K562 (cell line): ENCODE data around the gene CISD2. TPM values are rescaled to one million over a fixed set of nuclear protein-coding genes. Genes with fewer than 3 reads are reported as not detected.

Experiments used
- ATAC-seq: fragments of 200-7000 bp; cut with Tn5 transposase; 3 replicates; pipeline ENCODE4 v1.9.1; 2020; ENCODE audit warnings: moderate library complexity
- BruUV-seq: library from RNA; stranded (reverse); fragments of 400-500 nt; replicated peaks from 2 replicates; lab custom pipeline; 2021; lab: Mats Ljungman, UMichigan
- CTCF ChIA-PET: fragments of 300-600 bp; formaldehyde crosslinking; extraction: SDS; loops from one replicate; lab custom pipeline; 2021; ENCODE audit warnings: low intra/inter-chr PET ratio; lab: Yijun Ruan, JAX
- POLR2A ChIA-PET: fragments of 300-600, 350-650 bp; sonication (Branson Sonifier 250); formaldehyde crosslinking; extraction: SDS; loops from one replicate; lab custom pipeline; 2021; ENCODE audit warnings: antibody characterized with exemption, inconsistent platforms; lab: Yijun Ruan, JAX
- DNase-seq, 4 experiments: peaks; one replicate each; pipeline versions ENCODE4 v3.0.0 to v3.0.0-alpha.2; 2011 to 2018; ENCODE audit warnings: low spot score in 3 of 4, mixed read lengths in 3 of 4; ENCODE audit errors: extremely low read depth in 1 of 4
- FAIRE-seq: peaks from 2 replicates; lab custom pipeline; 2011; peaks lifted over from hg19 to GRCh38; lab: Jason Lieb, UNC
- H2AFZ ChIP-seq: 2 replicates; pipeline ENCODE4 v1.6.0; 2011; ENCODE audit warnings: low read depth, low read length, control low read depth, inconsistent platforms
- H3K27ac ChIP-seq: fragments of 200-600 bp; 3 replicates; pipeline ENCODE4 v1.8.0; 2011; ENCODE audit warnings: low read depth, mild to moderate bottlenecking, control low read depth, inconsistent platforms, low read length, moderate library complexity, mixed read lengths; ENCODE audit errors: extremely low read depth
- H3K27me3 ChIP-seq, 2 experiments: fragments of 300-600 bp in 1 of 2; 2 replicates in 1 of 2; 3 replicates in 1 of 2; pipeline versions ENCODE4 v1.6.0 to v1.8.0; 2011; ENCODE audit warnings: inconsistent platforms in 2 of 2, low read length in 2 of 2, mild to moderate bottlenecking in 1 of 2, mixed read lengths in 1 of 2, moderate library complexity in 1 of 2; ENCODE audit not compliant: control insufficient read depth in 2 of 2, insufficient read depth in 2 of 2
- H3K36me3 ChIP-seq: fragments of 300-600 bp; 3 replicates; pipeline ENCODE4 v1.8.0; 2011; ENCODE audit warnings: mild to moderate bottlenecking, low read length, inconsistent platforms; ENCODE audit not compliant: control insufficient read depth, insufficient read depth
- H3K4me1 ChIP-seq, 2 experiments: fragments of 200-600 bp in 1 of 2; replicated peaks in 1 of 2; 2 replicates in 1 of 2; 3 replicates in 1 of 2; pipeline versions ENCODE4 v1.5.1 to v1.8.0; 2011; ENCODE audit warnings: inconsistent platforms in 2 of 2, low read length in 2 of 2, mild to moderate bottlenecking in 1 of 2, mixed read lengths in 1 of 2, moderate library complexity in 1 of 2; ENCODE audit not compliant: control insufficient read depth in 2 of 2, insufficient read depth in 2 of 2
- H3K4me2 ChIP-seq: 2 replicates; pipeline ENCODE4 v1.6.1; 2011; ENCODE audit warnings: low read length, control low read depth, inconsistent platforms, mixed read lengths; ENCODE audit not compliant: insufficient read depth
- H3K4me3 ChIP-seq: fragments of 200-600 bp; sonication (generic), shearing (Covaris generic); 2 replicates; pipeline ENCODE4 v1.5.1; 2016; ENCODE audit warnings: control low read depth, inconsistent platforms
- H3K79me2 ChIP-seq: fragments of 200-600 bp; 3 replicates; pipeline ENCODE4 v1.8.0; 2011; ENCODE audit warnings: low read length, inconsistent platforms; ENCODE audit not compliant: control insufficient read depth, insufficient read depth
- H3K9ac ChIP-seq, 2 experiments: 2 replicates each; pipeline versions ENCODE4 v1.6.0 to v1.6.1; 2011; ENCODE audit warnings: low read depth in 2 of 2, low read length in 2 of 2, control low read depth in 1 of 2, inconsistent platforms in 1 of 2, mild to moderate bottlenecking in 1 of 2, mixed read lengths in 1 of 2; ENCODE audit not compliant: insufficient read depth in 1 of 2
- H3K9me1 ChIP-seq: one replicate; pipeline ENCODE4 v1.6.0; 2011; ENCODE audit warnings: inconsistent platforms, mild to moderate bottlenecking, low read length, moderate library complexity; ENCODE audit not compliant: control insufficient read depth, insufficient read depth
- H3K9me3 ChIP-seq: replicated peaks from 2 replicates; pipeline ENCODE4 v1.5.1; 2011; ENCODE audit warnings: low read depth, low read length, inconsistent platforms; ENCODE audit not compliant: control insufficient read depth, insufficient read depth
- H4K20me1 ChIP-seq: replicated peaks from 2 replicates; pipeline ENCODE4 v1.6.1; 2011; ENCODE audit warnings: low read length, inconsistent platforms, mixed read lengths; ENCODE audit not compliant: control insufficient read depth, insufficient read depth
- ATF4 ChIP-seq: fragments of 450-650 bp; formaldehyde crosslinking; IDR thresholded peaks from 2 replicates; pipeline ENCODE4 v1.4.0; 2022; ENCODE audit warnings: mild to moderate bottlenecking, moderate library complexity
- CTBP1 ChIP-seq: fragments of 450-650 bp; IDR thresholded peaks from 2 replicates; pipeline ENCODE4 v1.6.1; 2016; ENCODE audit warnings: borderline replicate concordance
- ETV1 ChIP-seq: fragments of 450-650 bp; conservative IDR thresholded peaks from 2 replicates; pipeline ENCODE4 v1.6.1; 2016; ENCODE audit warnings: missing genetic modification characterization, control low read depth, low read depth, missing compliant biosample characterization
- HDGF ChIP-seq: fragments of 450-650 bp; IDR thresholded peaks from 2 replicates; pipeline ENCODE4 v1.6.1; 2016
- LCOR ChIP-seq: sonication (generic); formaldehyde crosslinking; IDR thresholded peaks from 2 replicates; pipeline ENCODE4 v1.8.0; 2022; ENCODE audit warnings: mild to moderate bottlenecking, missing genetic modification reagents
- MCM7 ChIP-seq, 2 experiments: fragments of 450-650 bp; IDR thresholded peaks; 2 replicates each; pipeline ENCODE4 v1.6.1; 2016 to 2018
- NR1H2 ChIP-seq: sonication (generic); formaldehyde crosslinking; IDR thresholded peaks from 2 replicates; pipeline ENCODE4 v1.4.0; 2020; ENCODE audit warnings: mild to moderate bottlenecking, missing genetic modification reagents
- POLR2H ChIP-seq: IDR thresholded peaks from 2 replicates; pipeline ENCODE4 v1.6.1; 2016; ENCODE audit warnings: missing genetic modification characterization, low read depth, mild to moderate bottlenecking, control low read depth, missing compliant biosample characterization, moderate library complexity
- PTRF ChIP-seq: fragments of 450-650 bp; IDR thresholded peaks from 2 replicates; pipeline ENCODE4 v1.6.1; 2016; ENCODE audit warnings: mild to moderate bottlenecking, missing genetic modification characterization, missing compliant biosample characterization
- RBM39 ChIP-seq: fragments of 200-400 bp; formaldehyde crosslinking; optimal IDR thresholded peaks from 2 replicates; pipeline ENCODE3; 2018; ENCODE audit warnings: low read depth, low read length
- SMARCC2 ChIP-seq: fragments of 450-650 bp; IDR thresholded peaks from 2 replicates; pipeline ENCODE4 v1.6.1; 2017; ENCODE audit warnings: antibody characterized with exemption, moderate library complexity, mild to moderate bottlenecking, low read depth
- ZKSCAN3 ChIP-seq: fragments of 250-450 bp; sonication (Bioruptor Pico); IDR thresholded peaks from 2 replicates; pipeline ENCODE4 v1.4.0; 2020
- ZNF311 ChIP-seq: fragments of 250-450 bp; sonication (Bioruptor Pico); IDR thresholded peaks from 2 replicates; pipeline ENCODE4 v1.4.0; 2020; ENCODE audit warnings: mild to moderate bottlenecking, moderate library complexity
- WGBS: fragments of 100-300 bp; shearing (Covaris generic); methylation state at CpG from one replicate; pipeline ENCODE4 v1.1.6; 2016; ENCODE audit warnings: low coverage, mixed read lengths; ENCODE audit not compliant: insufficient coverage; ENCODE audit errors: missing lambda C conversion rate; 5-methylcytosine and 5-hydroxymethylcytosine counted together
- in situ Hi-C: fragments of 300-500 bp; cut with MboI; formaldehyde crosslinking; loops from 4 replicates; pipeline ENCODE4 v1.15.0; 2018; ENCODE audit warnings: inconsistent platforms, mixed read lengths
- intact Hi-C: fragments of 100-400 bp; cut with micrococcal nuclease; formaldehyde crosslinking; loops from 2 replicates; pipeline ENCODE4 v1.14.2; 2022
- polyA plus RNA-seq, 8 experiments: library from polyadenylated mRNA; depleted of rRNA in 4 of 8; stranded (reverse) in 5 of 8; unstranded in 3 of 8; fragments of >200 nt; fragmentation: Nextera tagmentation in 2 of 8; fragmentation: Illumina TruSeq in 1 of 8; extraction: Ambion mirVana in 2 of 8; extraction: Trizol in 1 of 8; gene quantifications; 2 replicates each; pipeline versions ENCODE4 v1.2.1 to v1.2.3, GENCODE V29; 2011 to 2014; ENCODE audit warnings: inconsistent platforms in 1 of 8, missing spikeins in 1 of 8
- total RNA-seq, 7 experiments: library from RNA; depleted of rRNA in 6 of 7; stranded (reverse); fragments of >200 nt in 6 of 7; fragmentation: Illumina TruSeq in 2 of 7; extraction: Trizol in 2 of 7; gene quantifications; 2 replicates each; pipeline versions ENCODE4 v1.2.1 to v1.2.3, GENCODE V29; 2011 to 2021; ENCODE audit warnings: low replicate concordance in 1 of 7
- TF ChIP-seq, protein P1 (sequence below): fragments of 450-650 bp; formaldehyde crosslinking; IDR thresholded peaks from 2 replicates; pipeline ENCODE4 v1.4.0; 2020; ENCODE audit warnings: mild to moderate bottlenecking, moderate library complexity
- TF ChIP-seq, protein P2 (sequence below): fragments of 450-650 bp; IDR thresholded peaks from 2 replicates; pipeline ENCODE4 v1.6.1; 2016; ENCODE audit warnings: mild to moderate bottlenecking

CISD2 gene
- total and polyA plus RNA-seq, 9 of the 15 experiments (the other 6 are each of a cell fraction or from before 2014, with no cell fraction given): 37.8 to 91.4 (median 59.8) TPM

GRCh38 chr4:102826105-102826889 is 42.5 kb upstream of the CISD2 start (continued):
- no peak for TF ChIP-seq HDGF
- TF ChIP-seq RBM39: no peak
- no peak for TF ChIP-seq ZKSCAN3 (CRISPR knock-in tag)
- no peak for TF ChIP-seq SMARCC2

- ATAC-seq: peak; percentile 62
- POLR2A ChIA-PET: interaction anchor here (0.6 to 5.0 kb wide), 23 partner anchors 9 to 381 kb away, joined by 3 to 48 read pairs (median 4); partner anchors contain the start of gene CISD2
- no peak for TF ChIP-seq ATF4 (CRISPR knock-in tag)
- TF ChIP-seq, protein P1, sequence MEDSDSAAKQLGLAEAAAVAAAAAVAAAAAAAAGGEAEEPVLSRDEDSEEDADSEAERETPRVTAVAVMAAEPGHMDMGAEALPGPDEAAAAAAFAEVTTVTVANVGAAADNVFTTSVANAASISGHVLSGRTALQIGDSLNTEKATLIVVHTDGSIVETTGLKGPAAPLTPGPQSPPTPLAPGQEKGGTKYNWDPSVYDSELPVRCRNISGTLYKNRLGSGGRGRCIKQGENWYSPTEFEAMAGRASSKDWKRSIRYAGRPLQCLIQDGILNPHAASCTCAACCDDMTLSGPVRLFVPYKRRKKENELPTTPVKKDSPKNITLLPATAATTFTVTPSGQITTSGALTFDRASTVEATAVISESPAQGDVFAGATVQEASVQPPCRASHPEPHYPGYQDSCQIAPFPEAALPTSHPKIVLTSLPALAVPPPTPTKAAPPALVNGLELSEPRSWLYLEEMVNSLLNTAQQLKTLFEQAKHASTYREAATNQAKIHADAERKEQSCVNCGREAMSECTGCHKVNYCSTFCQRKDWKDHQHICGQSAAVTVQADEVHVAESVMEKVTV: peak; percentile 48; the same call in 1 of the 2 replicates
- TF ChIP-seq, protein P2, sequence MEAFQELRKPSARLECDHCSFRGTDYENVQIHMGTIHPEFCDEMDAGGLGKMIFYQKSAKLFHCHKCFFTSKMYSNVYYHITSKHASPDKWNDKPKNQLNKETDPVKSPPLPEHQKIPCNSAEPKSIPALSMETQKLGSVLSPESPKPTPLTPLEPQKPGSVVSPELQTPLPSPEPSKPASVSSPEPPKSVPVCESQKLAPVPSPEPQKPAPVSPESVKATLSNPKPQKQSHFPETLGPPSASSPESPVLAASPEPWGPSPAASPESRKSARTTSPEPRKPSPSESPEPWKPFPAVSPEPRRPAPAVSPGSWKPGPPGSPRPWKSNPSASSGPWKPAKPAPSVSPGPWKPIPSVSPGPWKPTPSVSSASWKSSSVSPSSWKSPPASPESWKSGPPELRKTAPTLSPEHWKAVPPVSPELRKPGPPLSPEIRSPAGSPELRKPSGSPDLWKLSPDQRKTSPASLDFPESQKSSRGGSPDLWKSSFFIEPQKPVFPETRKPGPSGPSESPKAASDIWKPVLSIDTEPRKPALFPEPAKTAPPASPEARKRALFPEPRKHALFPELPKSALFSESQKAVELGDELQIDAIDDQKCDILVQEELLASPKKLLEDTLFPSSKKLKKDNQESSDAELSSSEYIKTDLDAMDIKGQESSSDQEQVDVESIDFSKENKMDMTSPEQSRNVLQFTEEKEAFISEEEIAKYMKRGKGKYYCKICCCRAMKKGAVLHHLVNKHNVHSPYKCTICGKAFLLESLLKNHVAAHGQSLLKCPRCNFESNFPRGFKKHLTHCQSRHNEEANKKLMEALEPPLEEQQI: peak; percentile 90
- no peak for TF ChIP-seq ETV1
- TF ChIP-seq NR1H2 (CRISPR knock-in tag): no peak
- peak; percentile 75 for TF ChIP-seq CTBP1
- TF ChIP-seq POLR2H (tag): no peak
- TF ChIP-seq ZNF311 (CRISPR knock-in tag): no peak
- TF ChIP-seq PTRF (tag): no peak
- TF ChIP-seq MCM7 (IDR thresholded peaks at IDR 0.05): no peak
- peak; percentile 77 for TF ChIP-seq LCOR (CRISPR knock-in tag)
These were observed 41.7 kb upstream of the CISD2 start, which contains the start of gene UBE2D3 for GRCh38 chr4:102826890-102827673. Gene UBE2D3, minus strand, starts transcription at chr4:102827551. Its CDS starts 1,043 bp downstream, at chr4:102826508.

More at GRCh38 chr4:102826890-102827673, 41.7 kb upstream of the CISD2 start, which contains the start of gene UBE2D3:
- peak within 1 kb of the TSS; percentile 97 for H3K4me3 ChIP-seq
- H3K9me3 ChIP-seq: no peaks in the 10 kb centered on the region
- peak within 1 kb of the TSS; percentile 99 for H3K9ac ChIP-seq
- H2AFZ ChIP-seq: peak within 1 kb of the TSS; percentile 91
- H3K79me2 ChIP-seq: peaks cover 90% of the 10 kb centered on the region
- no peaks in the 10 kb centered on the region for H3K27me3 ChIP-seq
- peaks cover 6 to 9% of the 10 kb centered on the region in 2 experiments for H3K4me1 ChIP-seq
- CTCF ChIA-PET: no interaction called here
- intact Hi-C loops (loop anchor here (2.0 to 5.0 kb wide), 6 partner anchors 65 to 325 kb away; partner anchors contain the start of genes BDH2, MANBA, NFKB1 and SLC9B2), in situ Hi-C loops (no loop called here)
- FAIRE-seq (peak; percentile 29), DNase-seq (peak; percentile 73 to 94 (median 76))
- peaks cover 31% of the 10 kb centered on the region for H4K20me1 ChIP-seq
- H3K27ac ChIP-seq: peak within 1 kb of the TSS; percentile 99
- under 1% methylated on average over 39 of the region's 73 CpGs for WGBS
- H3K4me2 ChIP-seq: peak within 1 kb of the TSS; percentile 95
- no peaks in the 10 kb centered on the region for H3K9me1 ChIP-seq
- BruUV-seq: no TSS peak
- H3K36me3 ChIP-seq: peaks cover 44% of the 10 kb centered on the region
